Fibroblast of lung (primary cell): ENCODE measurements around the gene FKBP1A. TPM values are rescaled to one million over a fixed set of nuclear protein-coding genes. Genes with fewer than 3 reads are reported as not detected.

Experiments used
- DNase-seq, 2 donors: peaks; one replicate each; pipeline versions ENCODE4 v3.0.0 to v3.0.0-alpha.2; 2010; ENCODE audit warnings: low read depth in 2 of 2
- H2AFZ ChIP-seq: 2 replicates; pipeline ENCODE4 v1.5.1; 2012; ENCODE audit warnings: low read length, control low read depth, inconsistent platforms
- H3K27ac ChIP-seq: 2 replicates; pipeline ENCODE4 v1.5.1; 2011; ENCODE audit warnings: low read length, control low read depth; ENCODE audit not compliant: insufficient read depth
- H3K27me3 ChIP-seq: 2 replicates; pipeline ENCODE4 v1.5.1; 2011; ENCODE audit warnings: mild to moderate bottlenecking, low read length; ENCODE audit not compliant: control insufficient read depth, insufficient read depth
- H3K36me3 ChIP-seq: 2 replicates; pipeline ENCODE4 v1.5.1; 2011; ENCODE audit warnings: low read length; ENCODE audit not compliant: control insufficient read depth, insufficient read depth
- H3K4me1 ChIP-seq: 2 replicates; pipeline ENCODE4 v1.5.1; 2011; ENCODE audit warnings: low read length; ENCODE audit not compliant: control insufficient read depth, insufficient read depth; ENCODE audit errors: extremely low read depth
- H3K4me2 ChIP-seq: 2 replicates; pipeline ENCODE4 v1.5.1; 2011; ENCODE audit warnings: low read length, control low read depth; ENCODE audit not compliant: insufficient read depth; ENCODE audit errors: extremely low read depth
- H3K4me3 ChIP-seq, 4 experiments: fragments of 200-600 bp in 1 of 4; sonication (generic) in 1 of 4; replicated peaks in 1 of 4; 2 replicates each; pipeline ENCODE4 v1.5.1; 2011 to 2016; ENCODE audit warnings: low read length in 4 of 4, low read depth in 3 of 4, mild to moderate bottlenecking in 3 of 4, control low read depth in 2 of 4, inconsistent platforms in 1 of 4, mixed read lengths in 1 of 4; ENCODE audit not compliant: insufficient read depth in 1 of 4; ENCODE audit errors: control extremely low read depth in 1 of 4
- H3K79me2 ChIP-seq: 2 replicates; pipeline ENCODE4 v1.5.1; 2012; ENCODE audit warnings: mild to moderate bottlenecking, low read length, inconsistent platforms; ENCODE audit not compliant: control insufficient read depth, insufficient read depth
- H3K9ac ChIP-seq: 2 replicates; pipeline ENCODE4 v1.5.1; 2011; ENCODE audit warnings: mild to moderate bottlenecking, low read length, control low read depth; ENCODE audit not compliant: insufficient read depth
- H3K9me3 ChIP-seq: 2 replicates; pipeline ENCODE4 v1.5.1; 2012; ENCODE audit warnings: low read depth, low read length; ENCODE audit not compliant: control insufficient read depth, insufficient read depth
- H4K20me1 ChIP-seq: 2 replicates; pipeline ENCODE4 v1.5.1; 2011; ENCODE audit warnings: low read length; ENCODE audit not compliant: control insufficient read depth, insufficient read depth; ENCODE audit errors: extremely low read depth
- CTCF ChIP-seq, 2 donors: IDR thresholded peaks in 1 of 2; conservative IDR thresholded peaks in 1 of 2; 1 replicate in 1 of 2; 2 replicates in 1 of 2; pipeline ENCODE4 v1.5.1; 2011 to 2012; ENCODE audit warnings: low read length in 2 of 2, control low read depth in 1 of 2, inconsistent platforms in 1 of 2, low read depth in 1 of 2, mild to moderate bottlenecking in 1 of 2
- EZH2 ChIP-seq: IDR thresholded peaks from 2 replicates; pipeline ENCODE4 v1.5.1; 2012; ENCODE audit warnings: low read length, control low read depth, mild to moderate bottlenecking; ENCODE audit errors: missing control alignments
- polyA plus RNA-seq, 2 donors: library from polyadenylated mRNA; depleted of rRNA in 1 of 2; stranded (reverse) in 1 of 2; unstranded in 1 of 2; fragments of >200 nt; gene quantifications; 2 replicates each; pipeline ENCODE4 v1.2.1, GENCODE V29; 2011 to 2012; ENCODE audit warnings: missing spikeins in 1 of 2
- total RNA-seq: library from RNA; depleted of rRNA; stranded (reverse); fragments of >200 nt; gene quantifications from 2 replicates; pipeline ENCODE4 v1.2.1, GENCODE V29; 2014

The FKBP1A gene
- total and polyA plus RNA-seq, 2 donors (not counting 1 experiment from before 2014, with no cell fraction given), result 120 to 440 TPM

GRCh38 chr20:1420066-1420465 lies 27.2 kb upstream of the FKBP1A start:
- H4K20me1 ChIP-seq, result no peaks in the 10 kb centered on the region
- no peak overlapping the region for H3K4me2 ChIP-seq
- TF ChIP-seq EZH2, result no peak
- no peak for TF ChIP-seq CTCF (conservative IDR thresholded peaks at IDR 0.05 in 1 of 2, IDR thresholded peaks at IDR 0.05 in 1 of 2; ENCODE audit: low read depth in 1 of 2, low read length in 2 of 2)
- H3K9ac ChIP-seq, result no peak overlapping the region
- no peak overlapping the region for H3K4me3 ChIP-seq
- no peaks in the 10 kb centered on the region for H3K79me2 ChIP-seq
- H3K36me3 ChIP-seq, result no peaks in the 10 kb centered on the region
- H3K9me3 ChIP-seq, result no peaks in the 10 kb centered on the region
- peaks cover 10% of the 10 kb centered on the region for H3K4me1 ChIP-seq
- no peak for DNase-seq
- no peak overlapping the region for H3K27ac ChIP-seq
- no peak overlapping the region for H2AFZ ChIP-seq
- H3K27me3 ChIP-seq, result no peaks in the 10 kb centered on the region

GRCh38 chr20:1418350-1418749 lies 25.5 kb upstream of the FKBP1A start:
- Histone ChIP-seq H3K4me3 (no peak overlapping the region), H2AFZ (peak overlapping the region; percentile 43), H3K9me3 (no peaks in the 10 kb centered on the region), H3K79me2 (no peaks in the 10 kb centered on the region), H3K9ac (no peak overlapping the region), H3K4me2 (no peak overlapping the region), H3K4me1 (peaks cover 10% of the 10 kb centered on the region), H3K27ac (no peak overlapping the region), H4K20me1 (no peaks in the 10 kb centered on the region), H3K27me3 (no peaks in the 10 kb centered on the region), H3K36me3 (no peaks in the 10 kb centered on the region)
- TF ChIP-seq EZH2, result no peak
- TF ChIP-seq CTCF (conservative IDR thresholded peaks at IDR 0.05 in 1 of 2, IDR thresholded peaks at IDR 0.05 in 1 of 2; ENCODE audit: low read depth in 1 of 2, low read length in 2 of 2), result no peak
- DNase-seq, result peak in 1 of 2 donors; percentile 15

GRCh38 chr20:1417790-1418189 lies 24.9 kb upstream of the FKBP1A start:
- Histone ChIP-seq H3K36me3 (no peaks in the 10 kb centered on the region), H3K4me3 (no peak overlapping the region), H3K4me1 (peaks cover 10% of the 10 kb centered on the region), H3K9me3 (no peaks in the 10 kb centered on the region), H3K27me3 (no peaks in the 10 kb centered on the region), H2AFZ (no peak overlapping the region), H4K20me1 (no peaks in the 10 kb centered on the region), H3K79me2 (no peaks in the 10 kb centered on the region), H3K4me2 (no peak overlapping the region), H3K27ac (no peak overlapping the region), H3K9ac (no peak overlapping the region)
- DNase-seq, result no peak
- TF ChIP-seq CTCF (conservative IDR thresholded peaks at IDR 0.05 in 1 of 2, IDR thresholded peaks at IDR 0.05 in 1 of 2; ENCODE audit: low read depth in 1 of 2, low read length in 2 of 2), result no peak
- no peak for TF ChIP-seq EZH2
